DOHH2 (cell line): ENCODE measurements around the gene KCTD10.

Experiments used
- EZH2phosphoT487 ChIP-seq: fragments of 200-600 bp; sonication (generic); IDR thresholded peaks from 2 replicates; pipeline ENCODE4 v1.6.1; 2017; ENCODE audit warnings: borderline replicate concordance, mild to moderate bottlenecking, antibody characterized with exemption, low read length, moderate library complexity, mixed read lengths
- TF ChIP-seq, protein P1 (sequence below): fragments of 200-600 bp; sonication (generic); IDR thresholded peaks from one replicate; pipeline ENCODE4 v1.5.1; 2014; ENCODE audit warnings: antibody characterized with exemption, mild to moderate bottlenecking, low read depth, low read length; ENCODE audit not compliant: poor library complexity, severe bottlenecking

DNA sequence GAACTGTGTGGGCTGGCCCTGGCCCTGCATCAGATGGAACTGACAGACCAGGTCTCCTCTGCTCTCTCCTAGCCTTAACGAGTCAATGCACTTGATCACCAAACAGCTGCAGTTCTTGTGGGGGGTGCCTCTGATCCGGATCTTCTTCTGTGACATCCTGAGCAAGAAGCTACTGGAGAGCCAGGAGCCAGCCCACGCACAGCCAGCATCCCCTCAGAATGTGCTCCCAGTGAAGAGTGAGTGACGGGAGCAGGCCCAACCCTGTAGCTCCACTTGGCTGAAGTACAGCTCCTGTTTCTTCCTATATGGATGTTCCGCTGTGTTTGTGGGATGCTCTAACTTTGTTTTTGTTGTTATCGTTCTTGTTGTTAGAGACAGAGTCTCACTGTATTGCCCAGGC lies 24.2 kb upstream of the KCTD10 start:
- no peak for TF ChIP-seq EZH2phosphoT487
- TF ChIP-seq, protein P1, sequence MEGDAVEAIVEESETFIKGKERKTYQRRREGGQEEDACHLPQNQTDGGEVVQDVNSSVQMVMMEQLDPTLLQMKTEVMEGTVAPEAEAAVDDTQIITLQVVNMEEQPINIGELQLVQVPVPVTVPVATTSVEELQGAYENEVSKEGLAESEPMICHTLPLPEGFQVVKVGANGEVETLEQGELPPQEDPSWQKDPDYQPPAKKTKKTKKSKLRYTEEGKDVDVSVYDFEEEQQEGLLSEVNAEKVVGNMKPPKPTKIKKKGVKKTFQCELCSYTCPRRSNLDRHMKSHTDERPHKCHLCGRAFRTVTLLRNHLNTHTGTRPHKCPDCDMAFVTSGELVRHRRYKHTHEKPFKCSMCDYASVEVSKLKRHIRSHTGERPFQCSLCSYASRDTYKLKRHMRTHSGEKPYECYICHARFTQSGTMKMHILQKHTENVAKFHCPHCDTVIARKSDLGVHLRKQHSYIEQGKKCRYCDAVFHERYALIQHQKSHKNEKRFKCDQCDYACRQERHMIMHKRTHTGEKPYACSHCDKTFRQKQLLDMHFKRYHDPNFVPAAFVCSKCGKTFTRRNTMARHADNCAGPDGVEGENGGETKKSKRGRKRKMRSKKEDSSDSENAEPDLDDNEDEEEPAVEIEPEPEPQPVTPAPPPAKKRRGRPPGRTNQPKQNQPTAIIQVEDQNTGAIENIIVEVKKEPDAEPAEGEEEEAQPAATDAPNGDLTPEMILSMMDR: no peak
